Measurements from ENCODE around the gene TCTA.
A peak's percentile ranks its signal among the peaks of the same experiment; 100 is the strongest.

Gene TCTA

GRCh38 chr3:49410846-49411534 is 1.2 kb upstream of the TCTA start:
- no peak for DNase-seq (ENCODE audit: low read depth)

GRCh38 chr3:49411535-49411967 is 672 bp upstream of the TCTA start:
- DNase-seq (ENCODE audit: low read depth) = no peak

- no peak for DNase-seq (ENCODE audit: low read depth)
Observed at GRCh38 chr3:49412632-49413337, 562 bp downstream of the TCTA start.

GRCh38 chr3:49413338-49413734 is 1.1 kb downstream of the TCTA start:
- no peak for DNase-seq (ENCODE audit: low read depth)

- DNase-seq (ENCODE audit: low read depth) = no peak
Observed at GRCh38 chr3:49414753-49415152, 2.5 kb downstream of the TCTA start.

GRCh38 chr3:49415931-49416601 is 3.8 kb downstream of the TCTA start:
- no peak for DNase-seq (ENCODE audit: low read depth)

- DNase-seq (ENCODE audit: low read depth) = no peak
Observed at GRCh38 chr3:49416867-49417266, 4.6 kb downstream of the TCTA start.

- no peak for DNase-seq (ENCODE audit: low read depth)
Observed at GRCh38 chr3:49417516-49418120, 5.4 kb downstream of the TCTA start.

GRCh38 chr3:49421890-49422378 is 9.7 kb downstream of the TCTA start:
- DNase-seq (ENCODE audit: low read depth) = no peak

- DNase-seq (ENCODE audit: low read depth) = peak; percentile 71
Observed at GRCh38 chr3:49422379-49423248, 10.4 kb downstream of the TCTA start, which contains the start of gene AMT. Gene AMT, minus strand, starts transcription at chr3:49422473. Its CDS starts 23 bp downstream, at chr3:49422450.

- DNase-seq (ENCODE audit: low read depth) = no peak
Observed at GRCh38 chr3:49424816-49425215, 12.6 kb downstream of the TCTA start.

- no peak for DNase-seq (ENCODE audit: low read depth)
Observed at GRCh38 chr3:49427586-49427985, 15.4 kb downstream of the TCTA start.

- DNase-seq (ENCODE audit: low read depth) = no peak
Observed at GRCh38 chr3:49428752-49429080, 16.5 kb downstream of the TCTA start.

GRCh38 chr3:49434731-49435130 is 22.5 kb downstream of the TCTA start:
- DNase-seq (ENCODE audit: low read depth) = no peak

- DNase-seq (ENCODE audit: low read depth) = no peak
Observed at GRCh38 chr3:49445391-49445790, 33.2 kb downstream of the TCTA start.

- DNase-seq (ENCODE audit: low read depth) = no peak
Observed at GRCh38 chr3:49453621-49454020, 41.4 kb downstream of the TCTA start.

- no peak for DNase-seq (ENCODE audit: low read depth)
Observed at GRCh38 chr3:49454458-49454857, 42.2 kb downstream of the TCTA start.

GRCh38 chr3:49454898-49455681 is 42.9 kb downstream of the TCTA start:
- no peak for DNase-seq (ENCODE audit: low read depth)

- DNase-seq (ENCODE audit: low read depth) = no peak
Observed at GRCh38 chr3:49456466-49456865, 44.2 kb downstream of the TCTA start.

GRCh38 chr3:49460188-49460890 is 48.1 kb downstream of the TCTA start:
- no peak for DNase-seq (ENCODE audit: low read depth)
